Heart left ventricle (tissue), 16 donors: ENCODE data around the gene CACNA2D3. TPM values are rescaled to one million over a fixed set of nuclear protein-coding genes. Genes with fewer than 3 reads are reported as not detected.

Experiments used
- ATAC-seq, 4 donors: fragments of 200-7000 bp; cut with Tn5 transposase; one replicate each; pipeline ENCODE4 v1.9.1; 2020 to 2022; ENCODE audit warnings: moderate library complexity in 4 of 4, mild to moderate bottlenecking in 3 of 4, moderate number of reproducible peaks in 1 of 4
- DNase-seq, 5 donors: peaks; one replicate each; pipeline ENCODE4 v3.0.0-alpha.2; 2020
- H3K27ac ChIP-seq, 12 donors: fragments of 200-600 bp; sonication (generic) in 4 of 12; one replicate each; pipeline versions ENCODE4 v1.5.0 to v1.8.0; 2016 to 2022; ENCODE audit warnings: mild to moderate bottlenecking in 2 of 12
- H3K27me3 ChIP-seq, 9 donors: fragments of 200-600 bp; sonication (generic) in 2 of 9; one replicate each; pipeline versions ENCODE4 v1.5.1 to v1.8.0; 2016 to 2022; ENCODE audit warnings: mild to moderate bottlenecking in 3 of 9
- H3K36me3 ChIP-seq, 9 donors: fragments of 200-600 bp; sonication (generic) in 2 of 9; one replicate each; pipeline versions ENCODE4 v1.5.0 to v1.8.0; 2018 to 2022; ENCODE audit warnings: mild to moderate bottlenecking in 2 of 9
- H3K4me1 ChIP-seq, 12 donors: fragments of 200-600 bp; sonication (generic) in 4 of 12; one replicate each; pipeline versions ENCODE4 v1.5.0 to v1.8.0; 2016 to 2022; ENCODE audit warnings: mild to moderate bottlenecking in 3 of 12
- H3K4me3 ChIP-seq, 12 donors: fragments of 200-600 bp; sonication (generic) in 4 of 12; one replicate each; pipeline versions ENCODE4 v1.5.0 to v1.8.0; 2017 to 2022; ENCODE audit warnings: mild to moderate bottlenecking in 9 of 12, moderate library complexity in 4 of 12
- H3K9me3 ChIP-seq, 12 donors: fragments of 200-600 bp; sonication (generic) in 4 of 12; one replicate each; pipeline versions ENCODE4 v1.5.0 to v1.8.0; 2016 to 2022; ENCODE audit warnings: mild to moderate bottlenecking in 1 of 12
- POLR2A ChIP-seq, 2 donors: fragments of 450-650 bp; IDR thresholded peaks; one replicate each; pipeline ENCODE4 v1.6.1; 2017; ENCODE audit warnings: antibody characterized with exemption in 2 of 2, mild to moderate bottlenecking in 2 of 2, moderate library complexity in 2 of 2
- WGBS, 4 donors: extraction: QIAGEN DNeasy Blood & Tissue Kit in 2 of 4; methylation state at CpG; one replicate each; pipeline versions ENCODE4 v1.1.5 to v1.1.7; 2013 to 2018; 5-methylcytosine and 5-hydroxymethylcytosine counted together
- intact Hi-C, 10 donors: fragments of 100-400 bp; cut with DNase I; formaldehyde crosslinking; loops; one replicate each; pipeline versions ENCODE4 v1.11.1 to v1.14.2; 2022
- polyA plus RNA-seq, 2 donors: library from polyadenylated mRNA; stranded (reverse); fragments of 200-250 nt; gene quantifications; one replicate each; pipeline ENCODE4 v1.2.3, GENCODE V29; 2013
- total RNA-seq, 9 donors: library from RNA; depleted of rRNA in 2 of 9; stranded (reverse); fragments of >200 nt in 2 of 9; fragmentation: NEBNext Ultra II Directional in 3 of 9; extraction: Animal tissue kit (Norgen Biotek cat#: 25700) in 3 of 9; gene quantifications; one replicate each; pipeline versions ENCODE4 v1.1.0 to v1.2.4, GENCODE V29; 2016 to 2023
- TF ChIP-seq, protein P1 (sequence below), 12 donors: fragments of 200-600 bp; sonication (generic) in 4 of 12; IDR thresholded peaks; one replicate each; pipeline versions ENCODE4 v1.5.0 to v1.8.0; 2018 to 2022; ENCODE audit warnings: antibody characterized with exemption in 12 of 12, mild to moderate bottlenecking in 5 of 12
- donor health status: ischemic (EF 13 %, LVEDD 7.1; RV severe dilation, severe dysfunction).
- donor health status: healthy with polysubstance abuse.
- donor health status: DM: no; HTN: yes; CAD: no.
- donor health status: DM: no; HTN: no; CAD: no.
- donor health status: ischemic (EF 25% LVEDD 6.9; RV normal size, moderate dysfunction).
- donor health status: ischemic (EF 25% LVEDD 5.7; RV mildly dilated, moderate dysfunction).
- donor health status: healthy.
- donor health status: DM: yes; HTN: yes; CAD: no.
- donor health status: ischemic (EF 35%, LVEDD 5.7; RV mildly dilated, moderate dysfunction).
- donor health status: nonischemic (EF 11% LVEDD 7.7; RV severe dilation, severe dysfunction).
- donor health status: DM: yes; HTN: yes; CAD: no.
- donor health status: PGD.
- donor health status: ischemic (EF 29% LVEDD 5.4; RV normal size, mild dysfunction).
- donor health status: nonischemic (EF 23%, LVEDD 6.1; RV moderate dilation, normal function).

CACNA2D3 gene
- total and polyA plus RNA-seq, 11 donors: 0.17 to 25.1 (median 12.8) TPM

DNA sequence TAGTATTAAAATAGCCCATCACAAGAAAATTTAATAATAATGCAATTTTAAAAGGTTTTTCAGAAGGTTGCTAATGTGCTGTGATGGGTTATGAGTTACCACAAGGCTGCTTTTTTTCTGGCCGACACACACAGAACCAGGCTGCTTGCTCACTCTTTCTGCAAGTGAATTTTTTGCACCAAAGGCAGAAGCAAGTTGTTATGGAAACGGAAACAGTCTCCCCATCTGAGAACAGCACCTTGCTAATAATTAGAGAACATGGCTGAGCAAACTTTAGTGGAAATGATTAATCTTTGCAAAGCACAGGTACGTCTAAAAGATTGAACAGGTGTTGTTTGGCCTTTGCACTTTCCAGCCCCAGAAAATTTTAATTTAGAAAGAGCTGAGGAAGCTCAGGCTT lies 51.0 kb downstream of the CACNA2D3 start:
- H3K4me3 ChIP-seq: no peak overlapping the region
- 71 to 84% (median 83%) methylated on average over 3 of the region's 3 CpGs for WGBS, 4 donors
- ATAC-seq: no peak
- no peaks in the 10 kb centered on the region for H3K4me1 ChIP-seq
- H3K9me3 ChIP-seq: no peaks in the 10 kb centered on the region
- no peak for DNase-seq
- no peak overlapping the region for H3K27ac ChIP-seq
- no peaks in the 10 kb centered on the region for H3K36me3 ChIP-seq
- TF ChIP-seq, protein P1, sequence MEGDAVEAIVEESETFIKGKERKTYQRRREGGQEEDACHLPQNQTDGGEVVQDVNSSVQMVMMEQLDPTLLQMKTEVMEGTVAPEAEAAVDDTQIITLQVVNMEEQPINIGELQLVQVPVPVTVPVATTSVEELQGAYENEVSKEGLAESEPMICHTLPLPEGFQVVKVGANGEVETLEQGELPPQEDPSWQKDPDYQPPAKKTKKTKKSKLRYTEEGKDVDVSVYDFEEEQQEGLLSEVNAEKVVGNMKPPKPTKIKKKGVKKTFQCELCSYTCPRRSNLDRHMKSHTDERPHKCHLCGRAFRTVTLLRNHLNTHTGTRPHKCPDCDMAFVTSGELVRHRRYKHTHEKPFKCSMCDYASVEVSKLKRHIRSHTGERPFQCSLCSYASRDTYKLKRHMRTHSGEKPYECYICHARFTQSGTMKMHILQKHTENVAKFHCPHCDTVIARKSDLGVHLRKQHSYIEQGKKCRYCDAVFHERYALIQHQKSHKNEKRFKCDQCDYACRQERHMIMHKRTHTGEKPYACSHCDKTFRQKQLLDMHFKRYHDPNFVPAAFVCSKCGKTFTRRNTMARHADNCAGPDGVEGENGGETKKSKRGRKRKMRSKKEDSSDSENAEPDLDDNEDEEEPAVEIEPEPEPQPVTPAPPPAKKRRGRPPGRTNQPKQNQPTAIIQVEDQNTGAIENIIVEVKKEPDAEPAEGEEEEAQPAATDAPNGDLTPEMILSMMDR (IDR thresholded peaks at IDR 0.05): no peak
- no peak for TF ChIP-seq POLR2A (IDR thresholded peaks at IDR 0.05)
- H3K27me3 ChIP-seq: no peaks in the 10 kb centered on the region
- intact Hi-C loops: no loop called here

DNA sequence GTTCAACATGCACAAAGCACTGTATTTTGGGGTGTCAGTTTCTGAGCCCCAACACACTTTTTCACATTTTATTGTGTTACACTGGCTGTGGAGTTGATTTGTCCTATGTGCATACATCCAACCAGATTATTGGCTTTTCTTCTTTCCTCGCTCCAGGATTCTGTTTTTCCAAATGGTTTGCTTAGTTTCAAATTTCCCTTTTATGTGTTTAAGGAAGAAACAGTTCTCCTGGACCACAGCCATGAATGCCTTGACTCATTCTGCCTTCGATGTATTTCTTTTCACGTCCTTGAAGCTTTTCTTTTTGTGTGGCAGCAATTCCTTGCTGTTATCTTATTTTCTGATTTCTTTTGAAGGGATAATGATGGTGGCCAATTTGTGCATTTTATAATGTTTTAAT lies 53.8 kb downstream of the CACNA2D3 start:
- intact Hi-C loops: no loop called here
- 61 to 74% (median 72%) methylated on average over 3 of the region's 3 CpGs for WGBS, 4 donors
- TF ChIP-seq, protein P1 (IDR thresholded peaks at IDR 0.05): no peak
- TF ChIP-seq POLR2A (IDR thresholded peaks at IDR 0.05): no peak

DNA sequence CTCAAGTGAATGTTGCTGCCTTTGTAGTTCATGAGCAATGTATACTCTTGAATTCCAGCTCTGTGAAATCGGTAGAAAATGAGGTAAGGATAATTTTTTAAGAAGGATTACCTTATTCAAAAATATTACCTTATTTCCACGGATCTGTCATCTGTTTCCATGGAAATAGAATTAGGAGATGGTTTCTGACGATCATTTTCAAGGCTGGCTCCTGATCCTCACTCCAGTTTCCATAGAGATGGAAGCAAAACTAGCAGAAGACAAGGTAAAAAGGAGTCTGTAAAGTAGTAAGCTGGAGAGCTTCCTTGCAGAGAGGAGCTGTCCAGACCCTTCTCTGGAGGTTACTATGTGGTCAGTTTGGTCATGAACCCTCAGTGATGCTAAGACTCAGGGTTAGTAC lies 55.5 kb downstream of the CACNA2D3 start:
- no peaks in the 10 kb centered on the region for H3K27me3 ChIP-seq
- intact Hi-C loops: no loop called here
- WGBS, 4 donors: 67 to 71% (median 70%) methylated on average over 3 of the region's 3 CpGs
- ATAC-seq (no peak), DNase-seq (no peak)
- H3K27ac ChIP-seq: no peak overlapping the region
- no peak overlapping the region for H3K4me3 ChIP-seq
- no peaks in the 10 kb centered on the region for H3K36me3 ChIP-seq
- no peaks in the 10 kb centered on the region for H3K4me1 ChIP-seq
- TF ChIP-seq, protein P1 (IDR thresholded peaks at IDR 0.05): no peak
- TF ChIP-seq POLR2A (IDR thresholded peaks at IDR 0.05): no peak
- no peaks in the 10 kb centered on the region for H3K9me3 ChIP-seq

More for the DNA sequence above, 53.8 kb downstream of the CACNA2D3 start:
- Histone ChIP-seq H3K4me3 (no peak overlapping the region), H3K9me3 (no peaks in the 10 kb centered on the region), H3K27me3 (no peaks in the 10 kb centered on the region), H3K4me1 (no peaks in the 10 kb centered on the region), H3K36me3 (no peaks in the 10 kb centered on the region), H3K27ac (no peak overlapping the region)
- ATAC-seq (no peak), DNase-seq (no peak)

DNA sequence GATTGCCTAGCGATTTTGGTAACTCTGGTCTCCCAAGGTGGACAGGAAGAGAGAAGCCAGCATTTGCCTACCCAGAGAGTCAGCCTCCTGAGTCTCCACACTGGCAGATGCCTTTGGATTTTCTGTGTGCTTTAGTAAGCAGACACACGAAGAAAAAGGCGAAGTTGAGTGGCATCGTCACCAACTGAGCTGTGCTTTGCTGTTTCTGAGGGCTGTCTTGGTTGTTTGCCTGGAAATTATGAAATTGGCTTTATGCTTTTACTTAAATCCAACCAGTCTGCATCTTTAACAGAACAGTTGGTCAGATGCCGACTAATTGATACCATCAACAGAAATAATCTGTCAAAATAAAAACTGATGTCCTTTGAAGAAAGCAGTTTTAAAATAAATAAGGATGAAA lies 56.0 kb downstream of the CACNA2D3 start:
- Histone ChIP-seq H3K9me3 (no peaks in the 10 kb centered on the region), H3K27me3 (no peaks in the 10 kb centered on the region), H3K4me3 (no peak overlapping the region), H3K27ac (no peak overlapping the region), H3K36me3 (no peaks in the 10 kb centered on the region), H3K4me1 (no peaks in the 10 kb centered on the region)
- DNase-seq (no peak), ATAC-seq (no peak)
- WGBS, 4 donors: 86 to 88% (median 87%) methylated on average over 5 of the region's 5 CpGs
- TF ChIP-seq, protein P1 (IDR thresholded peaks at IDR 0.05): no peak
- no peak for TF ChIP-seq POLR2A (IDR thresholded peaks at IDR 0.05)
- intact Hi-C loops: no loop called here
